ENCODE results near the gene GABBR2.

Gene GABBR2

GRCh38 chr9:98565152-98566135 lies 143.3 kb downstream of the GABBR2 start:
- DNase-seq = no peak

GRCh38 chr9:98564714-98565113 lies 144.0 kb downstream of the GABBR2 start:
- no peak for DNase-seq

GRCh38 chr9:98563988-98564387 lies 144.7 kb downstream of the GABBR2 start:
- no peak for DNase-seq

- no peak for DNase-seq
Measured at GRCh38 chr9:98563212-98563907, 145.4 kb downstream of the GABBR2 start.

GRCh38 chr9:98559561-98559960 lies 149.2 kb downstream of the GABBR2 start:
- no peak for DNase-seq

GRCh38 chr9:98558575-98558974 lies 150.2 kb downstream of the GABBR2 start:
- no peak for DNase-seq

GRCh38 chr9:98556511-98556910 lies 152.2 kb downstream of the GABBR2 start:
- no peak for DNase-seq

- no peak for DNase-seq
Measured at GRCh38 chr9:98555651-98556465, 152.9 kb downstream of the GABBR2 start.

GRCh38 chr9:98554752-98555151 lies 154.0 kb downstream of the GABBR2 start:
- no peak for DNase-seq

- no peak for DNase-seq
Measured at GRCh38 chr9:98552331-98552730, 156.4 kb downstream of the GABBR2 start.

- DNase-seq = peak; percentile 73
Measured at GRCh38 chr9:98551511-98552286, 157.0 kb downstream of the GABBR2 start.

GRCh38 chr9:98550206-98550820 lies 158.4 kb downstream of the GABBR2 start:
- DNase-seq = peak; percentile 11

GRCh38 chr9:98549401-98549800 lies 159.3 kb downstream of the GABBR2 start:
- DNase-seq = no peak

- DNase-seq = no peak
Measured at GRCh38 chr9:98547606-98548005, 161.1 kb downstream of the GABBR2 start.

- DNase-seq = no peak
Measured at GRCh38 chr9:98545021-98545420, 163.7 kb downstream of the GABBR2 start.

- no peak for DNase-seq
Measured at GRCh38 chr9:98541684-98542230, 167.0 kb downstream of the GABBR2 start.

GRCh38 chr9:98540476-98540875 lies 168.3 kb downstream of the GABBR2 start:
- DNase-seq = no peak

- peak; percentile 14 for DNase-seq
Measured at GRCh38 chr9:98539954-98540353, 168.8 kb downstream of the GABBR2 start.

- DNase-seq = peak; percentile 10
Measured at GRCh38 chr9:98538626-98539031, 170.1 kb downstream of the GABBR2 start.

GRCh38 chr9:98538203-98538602 lies 170.5 kb downstream of the GABBR2 start:
- DNase-seq = no peak

GRCh38 chr9:98536542-98537173 lies 172.1 kb downstream of the GABBR2 start:
- DNase-seq = no peak
